NB4 (cell line): Measurements from ENCODE around the gene USP6NL.

Experiments
- DNase-seq: peaks from one replicate; pipeline ENCODE4 v3.0.0; 2010; ENCODE audit warnings: low read depth
- H3K4me3 ChIP-seq: one replicate; pipeline ENCODE4 v1.5.1; 2011; ENCODE audit warnings: mild to moderate bottlenecking, low read depth, low read length, moderate library complexity
- MYC ChIP-seq: IDR thresholded peaks from 2 replicates; pipeline ENCODE4 v1.6.1; 2011; ENCODE audit warnings: low read depth, low read length
- POLR2A ChIP-seq: IDR thresholded peaks from 2 replicates; pipeline ENCODE4 v1.6.1; 2011; ENCODE audit warnings: mild to moderate bottlenecking; ENCODE audit not compliant: insufficient read length; ENCODE audit errors: extremely low read depth
- TF ChIP-seq, protein P1 (sequence below): IDR thresholded peaks from 2 replicates; pipeline ENCODE4 v1.6.1; 2011; ENCODE audit warnings: low read depth, low read length
- TF ChIP-seq, protein P2 (sequence below): IDR thresholded peaks from one replicate; pipeline ENCODE4 v1.5.1; 2012; ENCODE audit warnings: low read depth, low read length

Gene USP6NL

GRCh38 chr10:11601670-11602069 lies 9.8 kb downstream of the USP6NL start:
- no peak overlapping the region for H3K4me3 ChIP-seq
- no peak for TF ChIP-seq POLR2A
- DNase-seq, result no peak

DNA sequence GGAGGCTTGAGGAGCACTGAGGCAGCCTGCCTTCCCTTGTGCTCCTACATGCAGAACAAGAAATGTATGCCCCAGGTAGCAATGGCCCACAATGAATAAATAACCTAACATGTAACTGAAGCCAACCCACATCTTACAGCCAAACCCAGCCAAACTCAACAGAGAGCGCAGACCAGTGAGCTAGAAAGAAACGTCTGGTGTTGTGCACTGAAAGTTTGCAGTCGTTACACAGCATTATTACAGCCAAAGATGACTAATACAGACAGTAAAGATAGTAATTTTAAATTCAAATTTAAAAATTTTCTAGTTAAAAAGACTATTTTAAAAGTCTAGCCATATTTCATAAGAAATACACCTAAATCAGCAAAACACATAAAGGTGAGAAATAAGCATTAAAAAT lies 11.2 kb downstream of the USP6NL start:
- DNase-seq, result no peak
- TF ChIP-seq, protein P1, sequence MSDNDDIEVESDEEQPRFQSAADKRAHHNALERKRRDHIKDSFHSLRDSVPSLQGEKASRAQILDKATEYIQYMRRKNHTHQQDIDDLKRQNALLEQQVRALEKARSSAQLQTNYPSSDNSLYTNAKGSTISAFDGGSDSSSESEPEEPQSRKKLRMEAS, result no peak
- no peak for TF ChIP-seq POLR2A
- TF ChIP-seq, protein P2, sequence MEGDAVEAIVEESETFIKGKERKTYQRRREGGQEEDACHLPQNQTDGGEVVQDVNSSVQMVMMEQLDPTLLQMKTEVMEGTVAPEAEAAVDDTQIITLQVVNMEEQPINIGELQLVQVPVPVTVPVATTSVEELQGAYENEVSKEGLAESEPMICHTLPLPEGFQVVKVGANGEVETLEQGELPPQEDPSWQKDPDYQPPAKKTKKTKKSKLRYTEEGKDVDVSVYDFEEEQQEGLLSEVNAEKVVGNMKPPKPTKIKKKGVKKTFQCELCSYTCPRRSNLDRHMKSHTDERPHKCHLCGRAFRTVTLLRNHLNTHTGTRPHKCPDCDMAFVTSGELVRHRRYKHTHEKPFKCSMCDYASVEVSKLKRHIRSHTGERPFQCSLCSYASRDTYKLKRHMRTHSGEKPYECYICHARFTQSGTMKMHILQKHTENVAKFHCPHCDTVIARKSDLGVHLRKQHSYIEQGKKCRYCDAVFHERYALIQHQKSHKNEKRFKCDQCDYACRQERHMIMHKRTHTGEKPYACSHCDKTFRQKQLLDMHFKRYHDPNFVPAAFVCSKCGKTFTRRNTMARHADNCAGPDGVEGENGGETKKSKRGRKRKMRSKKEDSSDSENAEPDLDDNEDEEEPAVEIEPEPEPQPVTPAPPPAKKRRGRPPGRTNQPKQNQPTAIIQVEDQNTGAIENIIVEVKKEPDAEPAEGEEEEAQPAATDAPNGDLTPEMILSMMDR, result no peak
- no peak for TF ChIP-seq MYC
- no peak overlapping the region for H3K4me3 ChIP-seq

DNA sequence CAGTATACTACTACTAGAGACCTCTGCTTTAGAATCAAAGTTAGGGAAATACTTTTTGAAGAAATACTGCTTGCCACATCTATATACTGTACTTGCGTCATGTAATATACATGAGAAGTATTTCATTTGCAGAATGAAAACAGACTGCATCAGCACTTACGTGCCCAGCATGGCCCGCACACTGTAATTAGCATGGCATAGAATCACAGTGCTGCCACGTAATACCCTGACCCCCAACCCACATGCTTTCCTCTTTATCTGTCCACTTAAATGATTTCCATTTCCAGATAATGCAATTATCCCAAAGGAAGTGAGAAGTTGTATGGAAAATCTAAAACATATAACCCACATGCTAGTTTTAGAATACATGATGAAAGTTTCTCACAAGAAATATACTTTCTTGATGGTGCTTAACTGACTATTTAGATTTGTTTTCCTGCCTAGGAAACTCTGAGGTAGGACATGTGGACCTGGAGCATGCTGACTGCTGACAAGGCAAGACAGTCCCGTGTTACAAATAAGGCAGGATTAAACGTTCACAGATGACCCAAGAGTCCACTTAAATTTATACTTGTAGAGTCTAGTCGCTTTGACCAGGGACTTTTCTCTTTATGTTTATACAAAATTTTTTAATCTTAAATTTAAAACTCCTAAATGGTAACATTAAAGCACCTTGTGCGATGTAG lies 12.6 kb downstream of the USP6NL start:
- H3K4me3 ChIP-seq, result no peak overlapping the region
- no peak for DNase-seq
- TF ChIP-seq, protein P1, result no peak
- TF ChIP-seq POLR2A (no peak), MYC (no peak)
- TF ChIP-seq, protein P2, result no peak

DNA sequence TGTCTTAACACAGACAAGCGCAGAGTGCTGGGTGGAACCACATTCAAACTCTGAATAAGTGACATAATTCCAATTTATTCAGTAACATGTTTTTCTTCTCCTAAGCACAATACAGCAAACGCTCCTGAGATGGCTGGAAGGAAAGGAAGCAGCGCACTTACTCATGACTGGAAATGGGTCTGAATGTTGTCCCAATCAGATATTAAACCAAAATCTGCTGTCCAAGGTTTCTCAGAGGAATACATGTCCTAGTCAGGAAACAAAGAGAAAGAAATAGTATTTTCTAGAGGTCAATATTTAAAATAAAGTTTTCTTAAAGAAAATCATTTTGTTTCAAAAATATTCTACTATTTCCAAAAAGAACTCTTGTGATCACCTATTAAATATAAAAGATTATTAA lies 14.0 kb downstream of the USP6NL start:
- H3K4me3 ChIP-seq, result no peak overlapping the region
- TF ChIP-seq, protein P2, result no peak
- TF ChIP-seq, protein P1, result no peak
- TF ChIP-seq POLR2A (no peak), MYC (no peak)
- no peak for DNase-seq

DNA sequence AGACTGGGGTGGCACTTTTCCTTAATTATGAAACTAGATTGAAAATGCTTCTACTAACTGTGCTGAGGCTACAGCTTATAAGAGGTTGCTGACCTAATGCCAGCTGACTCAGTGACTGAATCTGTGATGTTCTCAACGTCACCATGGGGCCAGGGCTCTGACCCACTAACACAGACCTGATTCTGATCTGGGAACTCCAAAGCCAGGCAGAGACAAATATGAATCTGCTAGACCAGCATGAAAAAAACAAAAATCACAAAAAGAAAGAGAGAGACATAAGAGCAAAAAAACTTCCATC lies 16.1 kb downstream of the USP6NL start:
- H3K4me3 ChIP-seq, result no peak overlapping the region
- no peak for DNase-seq
- no peak for TF ChIP-seq POLR2A
- TF ChIP-seq, protein P2, result no peak
- no peak for TF ChIP-seq MYC
- TF ChIP-seq, protein P1, result no peak

- peak; percentile 7 for DNase-seq
- TF ChIP-seq, protein P1, result no peak
- TF ChIP-seq POLR2A (no peak), MYC (no peak)
- TF ChIP-seq, protein P2, result no peak
These were observed 16.7 kb downstream of the USP6NL start for GRCh38 chr10:11594589-11595394.

More at GRCh38 chr10:11594589-11595394, 16.7 kb downstream of the USP6NL start:
- H3K4me3 ChIP-seq, result no peak overlapping the region
